DMS153 (cell line): ENCODE results near the gene NPRL2.

Source experiments
- DNase-seq: peaks from one replicate; lab custom pipeline; 2025; lab: John Stamatoyannopoulos, UW

NPRL2 gene

DNA sequence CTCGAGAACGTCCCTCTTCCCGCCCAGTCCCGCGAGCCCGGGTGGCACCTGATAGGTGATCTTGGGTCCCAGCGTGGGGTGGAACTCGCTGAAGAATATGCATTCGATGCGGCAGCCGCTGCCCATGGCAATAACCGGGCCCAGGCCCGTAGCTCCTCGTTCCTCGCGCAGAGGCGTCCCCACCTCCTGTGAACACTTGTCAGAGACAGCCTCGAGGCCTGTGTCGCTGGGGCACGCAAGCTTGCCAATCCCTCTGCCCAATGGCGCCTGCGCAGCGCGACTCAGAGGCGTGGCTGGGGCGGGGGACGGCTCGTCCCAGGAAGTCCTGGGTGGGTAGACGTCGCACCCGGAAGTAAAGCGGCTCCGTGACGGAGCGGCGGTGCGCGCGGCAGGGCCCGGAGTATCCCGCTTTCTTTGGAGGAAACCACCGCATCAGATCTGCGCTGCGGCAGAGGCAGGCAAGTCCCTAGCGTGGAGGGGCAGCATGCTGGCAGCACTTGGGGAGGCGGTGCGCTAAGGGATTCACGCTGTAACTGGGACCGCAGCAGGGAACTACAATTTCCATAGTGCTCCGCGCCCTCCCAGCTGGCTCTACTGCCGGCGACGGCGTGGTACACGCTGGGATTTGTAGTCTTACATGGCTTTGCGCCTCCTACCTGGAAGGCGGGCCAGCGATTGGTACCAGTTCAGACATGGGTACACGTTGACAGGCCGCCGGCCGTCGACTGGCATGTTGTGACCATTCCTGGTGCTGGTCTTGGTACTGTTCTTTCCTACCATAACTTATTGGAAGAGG, at the start of gene NPRL2, which contains the start of gene CYB561D2:
Gene NPRL2, minus strand, starts transcription at position 249 of the 796 bp plus-strand sequence. Its CDS starts 123 bp downstream, at position 126.
Gene CYB561D2, plus strand, starts transcription at position 336 of the 796 bp plus-strand sequence. CDS start 572 bp downstream, outside the sequence.
- DNase-seq: peak; percentile 71

DNA sequence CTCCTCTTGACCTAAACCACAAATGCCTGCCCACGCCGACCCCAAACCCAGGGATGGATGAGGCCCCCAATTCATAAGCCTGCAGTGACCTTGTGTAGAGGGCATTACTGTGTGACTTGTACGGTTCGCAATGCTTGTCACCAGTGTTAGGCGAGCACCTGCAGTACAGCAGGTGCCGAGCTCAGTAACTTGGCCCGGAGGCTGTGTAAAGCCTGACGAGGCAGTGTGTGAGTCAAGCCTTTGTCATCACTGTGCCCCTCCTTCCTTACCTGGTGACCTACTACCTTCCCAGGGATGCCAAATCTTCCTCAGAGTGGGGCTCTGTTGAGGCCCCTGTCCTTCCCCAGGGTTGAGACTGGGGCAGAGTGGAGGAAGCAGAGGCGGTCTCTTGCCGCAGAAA, 45.9 kb upstream of the NPRL2 start:
- peak; percentile 1 for DNase-seq

DNA sequence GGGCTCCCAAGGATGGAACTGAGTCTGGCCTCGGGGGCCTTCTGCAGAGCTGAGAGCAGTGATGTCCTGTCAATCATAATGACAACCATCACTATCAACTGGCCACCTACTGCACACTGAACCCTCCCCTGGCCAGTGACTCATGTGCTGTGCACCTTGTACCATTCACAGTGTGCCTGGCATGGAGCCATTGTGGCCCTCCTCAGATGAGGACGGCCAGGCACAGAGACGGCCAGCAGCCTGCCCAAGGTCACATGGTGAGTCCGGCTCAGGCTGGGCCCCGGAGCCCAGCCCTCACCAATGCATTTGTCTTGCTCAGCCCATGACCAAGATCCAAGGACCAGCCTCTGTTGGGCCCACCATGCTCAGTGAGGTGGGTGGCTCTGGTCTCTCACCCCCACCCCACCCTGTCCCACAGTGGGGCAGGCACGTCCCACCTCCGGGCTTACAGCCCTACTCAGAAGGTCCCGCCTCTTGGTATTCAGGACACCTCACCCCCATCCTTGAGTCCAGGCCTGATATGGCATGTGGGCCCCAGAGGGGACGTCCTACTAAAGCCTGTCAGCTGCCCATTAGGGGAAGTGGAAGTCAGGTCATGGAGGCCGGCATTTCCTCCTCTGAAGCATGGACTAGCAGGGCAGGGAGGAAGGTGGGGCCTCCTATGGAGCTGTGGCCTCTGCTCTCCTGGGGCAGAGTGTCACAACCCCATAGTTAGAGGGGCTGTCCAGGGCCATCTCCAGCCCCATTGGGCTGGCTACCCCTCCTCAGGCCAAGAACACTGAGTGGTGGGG, 44.7 kb upstream of the NPRL2 start:
- DNase-seq: no peak

DNA sequence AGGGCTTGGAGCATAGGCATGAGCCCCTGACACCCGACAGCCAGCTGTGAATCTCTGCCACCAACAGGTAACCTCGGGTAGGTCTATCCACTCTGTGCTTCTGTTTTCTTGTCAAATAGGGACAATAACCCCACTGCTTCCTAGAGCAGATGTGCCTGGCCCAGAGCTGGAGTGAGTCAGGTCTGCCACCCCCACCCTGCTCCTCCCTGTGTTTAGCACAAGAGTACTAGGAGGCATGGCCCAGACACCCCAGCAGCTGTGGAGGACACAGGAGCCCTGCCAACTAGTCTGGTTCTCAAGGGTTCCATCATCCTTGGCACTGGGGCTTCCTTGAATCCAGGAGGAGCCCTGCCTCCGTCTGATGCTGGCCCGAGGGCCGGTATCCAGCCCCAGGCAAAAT, 42.5 kb upstream of the NPRL2 start:
- DNase-seq: no peak

DNA sequence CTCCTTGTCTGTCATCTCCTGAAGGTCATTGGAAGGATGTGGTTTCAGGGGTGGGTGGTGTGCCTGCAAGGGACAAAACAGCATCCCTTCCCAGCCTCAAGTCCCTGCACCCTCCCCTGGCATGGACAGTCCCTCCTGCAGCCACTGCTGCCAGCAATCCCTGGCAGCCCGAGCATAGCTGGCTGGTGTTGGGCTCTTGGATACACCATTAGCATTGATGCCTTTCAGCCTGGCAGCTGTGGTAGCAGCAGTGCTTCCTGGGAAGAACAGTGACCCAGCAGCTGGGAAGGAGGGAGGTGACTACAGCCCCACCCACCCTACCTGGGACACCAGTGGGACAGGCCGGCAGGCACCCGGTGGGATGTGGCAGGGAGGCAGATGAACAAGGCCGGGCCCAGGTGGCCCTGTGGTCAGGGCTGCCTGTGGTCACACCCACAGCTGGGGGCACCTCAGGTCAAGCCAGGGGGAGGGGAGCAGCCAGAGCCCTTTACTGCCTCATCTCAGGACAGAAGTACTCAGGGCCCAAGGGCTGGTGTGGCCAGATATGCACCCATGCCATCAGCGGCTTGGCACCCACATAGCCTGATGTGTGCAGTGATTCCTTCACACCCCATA, 41.6 kb upstream of the NPRL2 start:
- no peak for DNase-seq

DNA sequence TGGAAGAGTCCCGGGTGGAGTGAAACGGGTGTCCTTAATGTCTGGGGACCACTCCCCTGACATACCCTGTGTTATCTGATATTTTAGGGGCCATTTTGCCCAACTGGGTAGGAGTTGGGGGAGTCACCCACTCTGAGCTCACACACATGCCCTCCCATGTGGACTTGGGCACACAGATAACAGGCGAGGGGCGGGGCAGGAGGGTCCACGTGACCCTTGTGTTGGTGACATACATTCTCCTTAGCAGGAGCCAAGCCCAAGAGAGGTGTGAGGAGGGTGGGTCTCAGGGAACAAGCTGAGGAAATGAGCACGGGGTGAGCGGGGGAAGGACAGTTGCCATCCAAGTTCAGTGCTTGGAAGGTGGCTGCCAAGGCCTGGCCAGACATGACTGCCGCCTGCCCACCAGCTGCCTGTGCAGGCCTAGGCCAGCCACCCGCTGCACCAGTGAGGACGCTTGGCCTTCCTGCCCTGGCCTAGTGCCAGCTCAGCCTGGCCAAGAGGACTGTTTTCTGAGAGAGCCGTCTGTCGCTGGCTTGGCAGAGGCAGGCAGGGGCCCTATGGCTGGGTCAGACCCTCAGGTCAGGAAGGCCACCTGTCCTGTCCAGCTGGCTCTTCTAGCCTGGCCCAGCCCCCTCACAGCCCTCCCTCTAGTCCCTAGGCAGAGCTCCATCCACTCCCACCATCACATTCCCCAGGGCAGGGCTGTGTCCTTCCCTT, 40.1 kb upstream of the NPRL2 start:
- DNase-seq: peak; percentile 10

DNA sequence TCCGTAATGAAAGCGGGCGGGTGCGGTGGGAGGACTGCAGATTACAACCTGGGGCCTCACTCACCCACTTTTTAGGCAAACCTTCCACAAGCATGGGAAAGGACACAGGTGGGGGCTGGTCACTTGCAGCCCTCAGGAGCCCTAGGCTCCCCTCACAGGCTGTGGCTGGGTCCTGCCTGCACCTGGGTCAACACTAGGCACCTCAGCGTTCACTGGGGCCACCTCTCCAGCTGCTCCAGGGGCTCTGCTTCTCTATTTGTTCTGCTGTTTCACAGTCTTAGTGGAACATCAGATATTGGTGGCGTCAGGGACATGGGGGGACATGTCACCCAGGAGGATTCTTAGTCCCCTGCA, 38.8 kb upstream of the NPRL2 start:
- no peak for DNase-seq

DNA sequence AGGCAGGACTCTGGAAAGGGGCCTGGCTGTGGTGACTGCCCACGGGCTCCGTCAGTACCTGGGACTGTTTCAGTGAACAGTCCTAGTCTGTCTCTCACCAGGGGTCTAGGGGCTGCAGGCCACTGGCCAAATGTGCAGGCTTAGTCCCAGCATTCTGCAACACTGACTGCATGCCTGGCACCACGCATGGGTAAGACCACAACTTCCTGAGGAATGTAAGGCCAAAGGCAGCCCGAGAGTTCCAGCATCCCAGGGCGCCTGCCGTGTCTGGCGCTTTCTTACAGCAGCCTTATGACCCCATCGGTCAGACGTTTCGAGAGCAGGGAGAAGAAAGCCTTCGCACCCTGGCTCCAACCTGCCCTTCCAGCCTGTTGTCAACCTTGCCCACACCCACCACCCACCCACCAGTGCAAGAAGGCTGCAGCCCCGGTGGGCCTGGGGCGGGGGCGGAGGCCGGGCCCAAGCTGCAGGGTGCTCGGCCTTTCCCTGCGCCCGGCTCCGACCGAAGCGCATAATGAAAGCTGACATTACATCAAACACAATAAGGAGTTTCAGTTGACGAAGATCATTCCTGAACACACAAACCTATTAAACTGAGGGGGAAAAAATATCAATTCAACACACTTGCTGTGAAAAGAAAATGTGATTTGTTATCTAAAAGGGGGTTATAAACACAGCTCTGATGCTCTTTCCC, 38.3 kb upstream of the NPRL2 start:
- DNase-seq: no peak

DNA sequence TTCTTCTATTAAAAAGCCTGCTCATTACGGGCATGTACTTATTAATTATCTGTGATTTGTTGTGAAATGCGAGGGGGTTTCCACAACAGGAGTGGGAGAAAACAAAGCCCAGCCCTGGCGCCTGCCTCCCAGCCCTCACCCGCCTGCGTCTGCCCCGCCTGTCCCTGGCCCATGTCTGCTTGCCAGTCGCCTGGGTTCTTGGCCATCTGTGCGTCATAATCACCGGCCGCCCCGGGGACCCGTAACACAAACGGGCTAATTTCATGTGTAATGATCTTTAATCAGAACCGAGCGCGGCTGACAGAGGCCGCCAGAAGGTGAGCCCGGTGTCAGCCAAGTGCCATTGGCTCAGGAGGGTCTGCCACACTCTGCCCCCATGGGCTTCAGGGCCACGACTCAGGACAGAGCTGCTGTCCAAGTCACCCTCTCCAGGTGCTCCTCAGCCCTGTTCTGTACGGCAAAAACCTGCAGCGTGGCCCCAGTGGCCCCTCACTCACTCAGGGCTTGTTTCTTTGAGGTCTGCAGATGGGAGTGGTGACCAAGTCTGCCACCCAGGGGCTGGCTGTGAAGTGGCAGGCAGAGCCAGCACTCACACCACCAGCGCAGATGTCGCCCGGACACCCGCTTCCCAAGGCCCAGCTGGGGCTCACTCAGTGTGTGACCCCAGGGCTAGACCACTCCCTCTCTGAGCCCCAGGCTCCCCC, 37.6 kb upstream of the NPRL2 start:
- DNase-seq: no peak

DNA sequence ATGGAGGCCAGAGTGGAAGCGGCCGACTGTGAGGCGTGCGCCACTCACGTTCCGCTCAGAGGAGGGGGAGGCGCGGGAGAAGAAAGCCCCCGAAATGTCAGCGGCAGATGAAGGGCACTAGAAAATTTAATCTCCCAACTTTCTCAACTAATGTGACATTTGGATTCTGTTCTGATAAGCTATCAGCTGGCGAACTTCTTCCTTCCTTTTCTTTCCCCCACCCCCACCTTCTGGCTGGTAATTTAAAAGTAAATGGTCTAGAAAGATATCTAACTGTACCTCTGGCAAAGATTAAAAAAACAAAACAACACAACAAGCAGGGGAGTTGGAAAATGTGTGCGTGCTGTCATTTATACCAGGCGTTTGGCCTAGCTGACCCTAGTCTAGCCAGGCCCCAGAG, 35.2 kb upstream of the NPRL2 start:
- no peak for DNase-seq

DNA sequence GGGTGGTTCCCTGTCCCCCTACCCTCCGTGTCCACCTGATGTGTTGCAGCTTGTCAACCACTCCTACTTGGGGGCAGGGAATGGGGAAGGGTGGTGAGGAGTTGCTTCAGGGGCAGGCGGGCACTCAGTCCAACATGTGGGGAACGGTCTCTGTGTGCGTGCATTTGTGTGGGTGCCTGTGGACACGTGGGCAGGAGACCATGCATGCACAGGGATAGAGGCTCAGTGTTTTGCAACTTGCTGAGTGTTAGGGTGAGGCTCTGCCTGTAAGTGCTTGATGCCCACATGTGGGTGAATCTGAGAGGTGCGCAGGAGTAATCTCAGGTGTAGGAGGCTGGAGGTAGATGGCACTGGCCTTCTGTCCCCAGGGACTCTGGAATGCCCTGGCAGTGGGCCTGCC, 33.2 kb upstream of the NPRL2 start:
- no peak for DNase-seq

DNA sequence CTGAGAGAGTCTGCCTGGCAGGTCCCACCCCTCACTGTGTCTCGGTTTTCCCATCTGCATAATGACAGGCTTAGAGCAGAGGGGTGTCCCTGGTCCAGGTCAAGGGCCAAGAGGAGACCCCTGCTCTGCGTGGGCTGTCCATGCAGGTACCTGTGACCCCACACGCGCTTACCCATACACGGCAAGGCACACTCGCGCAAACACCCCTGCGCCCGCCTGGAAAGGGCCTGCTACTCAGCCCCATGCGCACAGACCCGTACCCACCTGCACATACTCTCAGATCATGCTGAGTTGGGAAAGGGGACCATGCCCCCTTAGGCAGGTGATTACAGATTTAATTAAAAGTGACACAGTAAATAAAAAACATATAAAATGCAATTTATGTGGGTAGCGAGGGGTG, 32.1 kb upstream of the NPRL2 start:
- DNase-seq: no peak

DNA sequence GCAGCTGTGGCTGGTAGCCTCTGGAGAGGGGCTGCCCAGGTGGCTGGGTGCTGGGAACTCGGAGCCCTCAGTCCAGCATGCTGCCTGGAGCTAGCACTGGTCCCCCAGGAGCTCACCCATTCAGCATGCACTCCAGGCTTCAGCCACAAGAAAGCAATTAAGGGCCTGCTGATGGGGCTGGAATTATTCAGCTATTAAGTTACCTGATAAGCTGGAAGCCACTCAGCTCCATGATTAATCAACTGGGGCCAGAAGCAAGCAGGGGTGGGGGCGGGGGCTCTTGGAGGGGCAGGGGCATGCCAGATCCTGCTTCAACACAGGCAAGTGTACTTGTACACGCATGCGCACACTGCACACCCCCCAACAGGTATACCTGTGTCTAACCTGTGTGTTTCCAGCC, 30.8 kb upstream of the NPRL2 start:
- no peak for DNase-seq

DNA sequence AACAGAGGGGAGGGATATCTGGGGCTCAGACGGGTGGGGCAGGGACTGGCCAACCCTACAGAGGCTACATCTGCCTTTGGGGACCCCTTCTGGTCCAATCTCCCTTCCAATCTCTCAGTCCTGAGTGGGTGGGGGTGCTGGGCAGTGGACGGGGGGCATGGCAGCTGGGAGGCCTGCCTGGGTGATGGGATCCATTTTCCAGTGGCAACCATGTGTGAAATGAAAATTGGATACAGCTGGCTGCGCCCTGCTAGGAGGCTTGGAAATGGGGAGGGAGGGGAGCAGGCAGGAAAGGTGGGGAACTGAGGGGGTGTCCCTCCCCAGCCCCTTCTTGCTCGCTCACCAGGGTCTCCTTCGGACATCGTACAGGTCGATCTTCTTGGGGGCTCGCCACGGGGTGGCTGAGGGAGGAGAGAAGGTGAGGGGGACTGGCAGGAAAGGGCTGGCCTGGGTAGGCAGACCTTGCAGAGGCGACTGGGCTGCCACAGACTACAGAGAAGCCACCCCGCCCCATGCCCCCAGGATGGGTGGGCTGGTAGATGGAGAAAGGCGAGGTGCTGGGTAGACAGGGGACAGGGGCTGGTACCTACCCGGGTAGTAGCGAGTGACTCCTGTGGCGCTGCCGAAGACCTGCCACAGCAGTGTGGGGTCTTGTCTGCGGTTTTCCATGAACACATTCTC, 30.0 kb upstream of the NPRL2 start:
- DNase-seq: no peak

DNA sequence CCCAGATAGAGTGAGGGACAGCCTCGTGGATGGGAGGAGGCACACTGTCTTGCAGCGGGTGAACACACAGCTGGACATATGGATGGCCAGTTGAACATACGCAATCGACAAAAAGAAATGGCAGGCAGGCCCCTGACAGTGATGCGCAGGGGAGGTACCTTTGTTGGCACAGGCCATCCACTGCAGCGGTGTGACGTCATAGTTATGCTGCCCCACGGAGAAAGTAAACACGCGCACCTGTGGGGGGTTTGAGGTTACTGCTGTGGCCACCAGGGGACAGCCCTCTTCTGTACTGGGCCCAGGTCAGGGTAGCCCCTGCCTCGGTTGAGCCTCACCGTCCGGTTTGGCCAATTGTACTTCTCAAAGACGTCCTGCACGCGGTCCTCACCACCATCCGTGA, 28.2 kb upstream of the NPRL2 start:
- no peak for DNase-seq

DNA sequence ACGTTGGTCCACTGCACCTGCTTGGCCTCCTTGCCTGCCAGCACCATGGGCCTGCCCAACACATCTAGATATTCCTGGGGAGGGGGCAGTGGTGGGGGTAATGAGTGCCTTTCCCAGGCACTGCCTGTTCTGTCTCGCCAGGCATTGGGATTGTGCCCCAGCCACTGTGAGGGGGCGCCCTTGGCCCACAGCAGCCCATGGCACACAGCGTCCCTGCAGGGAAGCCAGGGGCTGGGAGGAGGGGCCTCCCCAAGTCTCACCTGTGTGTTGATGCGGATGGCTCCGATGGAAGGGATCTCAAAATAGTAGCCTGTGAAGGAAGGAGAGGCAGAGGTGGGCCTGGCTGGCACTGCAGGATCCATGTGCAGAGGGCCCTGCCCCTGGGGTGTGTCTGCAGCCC, 27.4 kb upstream of the NPRL2 start:
- no peak for DNase-seq

DNA sequence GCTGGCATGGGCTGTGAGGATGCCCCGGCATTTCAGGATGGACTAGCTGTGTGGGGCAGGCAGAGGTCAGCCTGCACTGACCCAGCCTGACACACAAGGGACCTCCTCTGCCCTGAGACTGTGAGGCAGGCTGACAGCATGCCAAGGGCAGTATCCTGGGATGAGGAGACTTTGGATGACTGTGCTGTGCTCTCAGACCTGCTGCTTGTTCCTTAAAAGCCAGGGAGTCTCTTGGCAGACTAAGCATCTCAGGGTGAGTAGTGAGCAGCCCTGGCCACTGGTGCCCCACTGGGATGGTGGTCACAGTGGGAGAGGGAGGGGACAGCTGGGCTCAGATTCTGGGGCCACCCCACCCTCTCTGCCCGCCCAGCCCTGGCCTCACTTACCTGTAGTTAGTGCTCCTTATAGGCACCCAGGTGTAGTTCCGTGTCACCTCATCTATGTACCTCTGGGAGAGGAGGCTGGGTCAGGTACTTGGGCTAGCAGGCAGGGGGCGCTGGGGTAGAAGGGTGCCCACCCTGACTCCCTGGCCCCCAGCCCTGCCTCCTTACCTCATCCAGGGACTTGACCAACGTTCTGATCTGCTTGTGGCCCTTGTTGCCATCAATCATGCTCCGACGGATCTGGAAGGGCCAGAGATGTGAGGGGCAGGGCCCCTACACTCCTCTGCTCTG, 24.8 kb upstream of the NPRL2 start:
- DNase-seq: no peak

DNA sequence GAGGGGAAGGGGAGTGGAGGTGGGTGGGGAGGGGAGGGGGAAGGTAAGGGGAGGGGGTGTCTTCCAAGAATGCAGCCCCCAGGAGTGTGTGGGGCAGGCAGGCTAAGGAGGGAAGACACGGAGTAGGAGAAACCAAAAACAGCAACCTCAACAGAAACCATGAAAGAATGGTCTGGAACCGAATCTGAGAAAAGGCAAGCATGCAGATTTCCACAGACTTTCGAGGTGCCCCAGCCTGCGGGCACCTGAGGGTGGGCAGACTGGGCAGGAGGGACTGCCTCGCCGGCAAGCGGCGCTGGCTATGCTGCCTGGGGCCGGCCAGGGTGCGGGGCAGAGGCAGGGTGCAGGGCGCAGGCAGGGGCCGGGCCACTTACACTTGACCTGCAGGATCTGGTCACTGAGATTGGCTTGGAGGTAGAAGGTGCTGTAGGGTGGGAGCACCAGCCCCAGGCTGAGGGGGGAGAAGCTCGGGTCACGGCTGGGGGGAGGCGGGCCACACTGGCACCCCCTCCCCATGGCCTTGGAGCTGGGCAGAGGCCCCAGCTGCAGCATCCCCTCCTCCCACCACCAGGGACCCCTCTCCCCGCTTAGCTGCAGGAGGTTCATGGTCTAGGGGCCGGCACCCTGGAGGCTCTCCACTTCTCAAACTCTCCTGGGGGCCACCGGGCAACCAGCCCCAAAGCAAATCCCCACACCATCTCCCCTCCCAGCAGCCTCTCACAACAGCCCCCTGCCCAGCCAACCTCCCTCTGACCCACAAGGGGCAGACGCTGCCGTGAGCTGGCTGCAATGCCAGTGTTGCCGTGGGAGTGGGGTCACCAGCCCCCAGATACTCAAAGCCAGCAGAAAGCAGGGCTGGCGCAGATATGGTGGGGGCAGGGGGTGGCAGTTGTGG, 24.0 kb upstream of the NPRL2 start:
- no peak for DNase-seq
